ELF-1 (cell line): ENCODE data around the gene MSL3B.

ENCODE experiments used
- DNase-seq: peaks from one replicate; pipeline ENCODE4 v3.0.0-alpha.2; 2016; ENCODE audit warnings: low read depth, low spot score

Gene MSL3B

DNA sequence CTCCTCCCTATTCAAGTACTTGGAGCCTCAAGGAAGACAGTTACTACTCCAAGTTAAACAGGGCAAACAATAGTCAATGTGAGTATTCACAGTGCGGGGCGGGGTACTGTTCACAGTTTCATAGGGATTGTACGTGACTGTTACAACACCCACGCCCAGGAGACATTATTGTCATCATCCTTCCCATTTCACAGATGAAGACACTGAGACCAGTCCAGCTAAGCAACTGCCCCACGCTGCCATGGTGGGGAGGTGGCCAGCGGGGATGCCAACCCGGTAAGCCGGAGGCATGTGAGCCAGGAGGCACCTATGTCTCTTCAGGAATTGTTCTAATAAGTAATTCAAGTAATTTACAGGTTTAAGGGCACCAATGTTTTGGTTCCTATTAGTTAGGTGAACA lies 14.8 kb downstream of the MSL3B start:
- DNase-seq, result no peak

- DNase-seq, result no peak
Measured at GRCh38 chr2:233852056-233852455, 16.1 kb downstream of the MSL3B start.

- no peak for DNase-seq
Measured at GRCh38 chr2:233851169-233851568, 17.0 kb downstream of the MSL3B start.

- peak; percentile 27 for DNase-seq
Measured at GRCh38 chr2:233850745-233851144, 17.4 kb downstream of the MSL3B start.

DNA sequence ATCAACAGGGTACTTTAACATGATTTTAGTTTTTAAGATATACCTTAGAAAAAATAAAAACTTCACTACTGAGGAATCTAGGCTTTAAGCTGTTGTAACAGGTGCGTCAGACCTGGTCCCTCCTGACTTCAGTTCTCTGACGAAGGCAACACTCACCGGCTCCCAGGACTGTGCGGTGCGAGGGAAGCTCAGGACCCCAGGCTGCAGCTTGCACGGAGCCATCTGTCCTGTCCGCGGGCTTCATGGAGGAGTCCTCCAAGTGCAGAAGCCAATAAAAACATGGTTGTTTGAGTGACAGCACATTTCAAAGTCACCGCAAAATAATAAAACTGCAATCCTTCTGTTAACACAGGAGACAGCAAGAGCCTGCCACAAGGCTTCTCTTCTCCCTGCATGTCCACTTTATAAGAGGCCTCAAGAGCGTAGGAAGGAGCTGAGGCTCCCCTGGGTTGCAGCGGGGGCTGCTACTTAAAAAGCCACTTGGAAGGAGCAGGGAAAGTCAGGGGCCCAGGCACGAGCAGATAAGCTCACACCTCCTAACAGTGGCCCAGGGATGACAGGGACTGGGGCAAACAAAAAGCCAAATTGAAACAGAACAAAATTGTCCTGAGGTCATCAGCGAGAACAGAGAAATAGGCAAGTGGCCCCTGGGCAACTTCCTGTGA lies 18.4 kb downstream of the MSL3B start:
- DNase-seq, result no peak

DNA sequence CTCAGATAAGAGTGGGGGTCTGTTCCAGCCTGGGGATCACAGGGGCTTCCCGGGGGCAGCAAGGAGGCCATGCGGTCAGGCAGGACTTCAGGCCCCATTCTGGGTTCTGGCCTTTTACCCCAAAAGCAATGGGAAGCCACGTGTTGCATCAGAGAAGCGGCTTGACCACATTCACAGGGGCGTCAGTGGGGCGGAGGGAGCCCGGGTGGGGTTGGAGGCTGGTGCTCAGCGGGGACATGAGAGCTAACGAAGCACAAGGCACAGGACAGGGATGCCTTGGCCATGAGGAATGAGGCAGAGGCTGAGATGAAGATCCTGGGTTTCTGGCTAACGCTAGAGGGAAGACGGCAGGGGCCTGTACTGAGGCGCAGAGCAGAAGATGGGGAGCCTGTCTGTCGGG lies 19.9 kb downstream of the MSL3B start:
- DNase-seq, result no peak

DNA sequence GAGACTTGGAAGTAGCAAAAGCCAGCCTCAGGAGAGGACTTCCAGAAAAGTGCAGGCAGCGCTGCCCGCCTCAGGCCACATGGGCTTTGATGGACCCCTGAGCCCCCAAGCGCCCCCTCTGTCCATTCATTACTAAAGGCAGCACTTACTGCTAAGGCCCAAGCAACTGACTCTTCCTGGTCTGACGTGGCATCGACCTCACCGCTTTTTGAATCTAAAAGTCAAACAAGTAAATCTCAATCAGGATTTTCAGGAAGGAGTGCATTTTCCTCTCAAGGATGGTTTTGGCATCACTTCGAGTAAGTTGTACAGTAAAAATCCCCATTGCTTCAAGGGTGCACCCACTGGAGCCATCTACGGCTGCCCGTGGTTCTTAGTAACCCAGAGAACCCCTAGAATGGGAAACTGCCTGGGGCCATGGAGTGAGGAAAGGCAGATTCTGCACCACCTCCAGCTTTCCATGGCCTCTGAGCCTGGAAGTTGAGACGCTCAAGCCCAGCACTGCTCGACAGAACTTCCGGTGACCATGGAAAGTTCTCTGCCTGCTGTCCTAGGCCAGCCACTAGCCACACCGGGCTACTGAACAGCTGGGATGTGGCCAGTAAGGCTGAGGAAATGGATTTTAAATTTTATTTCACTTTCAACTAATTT lies 20.8 kb downstream of the MSL3B start:
- no peak for DNase-seq

- no peak for DNase-seq
Measured at GRCh38 chr2:233846387-233847247, 21.6 kb downstream of the MSL3B start.

- no peak for DNase-seq
Measured at GRCh38 chr2:233845301-233846060, 22.7 kb downstream of the MSL3B start.

DNA sequence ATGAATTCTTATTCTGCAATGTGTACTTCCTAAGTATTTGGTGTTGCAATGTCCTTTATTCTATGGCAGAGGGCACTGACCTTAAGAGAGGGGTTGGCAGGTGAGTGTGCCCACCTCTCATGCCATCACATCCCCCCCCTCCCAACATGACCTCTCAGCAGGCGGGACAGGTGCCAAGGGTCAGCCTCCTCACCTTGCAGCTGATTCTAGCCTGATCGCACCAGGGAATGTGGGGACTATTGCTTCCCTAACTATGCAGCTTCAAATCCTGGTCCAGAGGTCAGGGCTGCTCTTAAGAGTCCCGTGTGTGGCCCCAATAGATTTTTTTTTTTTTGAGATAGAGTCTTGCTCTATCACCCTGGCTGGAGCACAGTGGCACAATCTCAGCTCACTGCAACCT lies 23.4 kb downstream of the MSL3B start:
- no peak for DNase-seq

DNA sequence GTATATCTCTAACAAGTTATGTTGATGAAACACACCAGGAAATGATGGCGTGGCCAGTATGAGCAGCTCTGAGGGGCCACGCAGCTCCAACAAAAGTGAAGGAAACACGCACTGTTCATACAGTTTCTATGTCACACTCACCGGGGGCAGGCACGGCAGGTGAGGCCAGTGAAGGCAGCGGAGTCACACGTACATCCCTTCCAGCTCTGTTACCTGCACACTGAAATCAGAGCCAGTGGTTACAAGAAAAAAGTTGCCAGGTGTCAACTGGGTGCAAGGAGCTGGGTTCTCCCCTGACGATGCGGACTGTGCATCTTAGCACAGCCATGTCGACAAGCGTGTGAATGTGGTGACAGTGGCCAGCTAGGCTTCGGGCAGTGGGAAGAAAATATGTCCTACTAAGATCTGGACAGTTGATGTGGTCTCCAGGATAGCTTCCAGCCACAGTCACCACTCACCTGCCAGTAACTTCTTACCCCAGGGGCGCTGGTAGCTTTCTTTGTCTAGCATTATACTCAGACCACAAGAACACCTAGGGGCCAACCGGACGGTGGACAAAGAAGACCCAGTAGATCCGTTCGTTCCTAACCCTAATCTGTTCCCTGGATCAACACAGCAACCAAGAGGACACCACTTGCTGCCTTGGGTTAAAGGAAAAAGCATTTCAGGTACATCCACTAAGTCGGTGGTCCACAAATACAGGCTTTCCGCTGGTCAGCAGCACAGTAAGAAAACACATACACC lies 23.9 kb downstream of the MSL3B start:
- DNase-seq, result no peak

DNA sequence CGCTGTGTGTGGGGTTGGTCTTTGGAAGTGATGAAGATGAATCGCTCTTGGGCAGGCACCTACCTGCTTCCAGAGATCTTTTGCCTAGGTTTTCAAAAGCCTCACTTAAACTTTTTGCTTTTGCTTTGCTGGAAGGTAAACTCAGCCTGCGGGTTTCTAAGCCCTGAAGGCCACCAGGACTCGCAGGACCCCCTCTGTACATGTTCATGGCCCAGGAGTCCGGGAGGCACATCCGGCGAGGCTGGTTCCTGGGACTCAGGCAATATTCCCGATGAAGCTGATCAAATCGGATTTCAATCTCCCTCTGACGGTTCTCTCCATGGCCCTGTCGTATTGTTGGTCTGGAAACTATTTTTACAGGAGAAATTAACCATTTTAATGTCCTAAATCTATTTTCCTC lies 27.0 kb downstream of the MSL3B start:
- no peak for DNase-seq

DNA sequence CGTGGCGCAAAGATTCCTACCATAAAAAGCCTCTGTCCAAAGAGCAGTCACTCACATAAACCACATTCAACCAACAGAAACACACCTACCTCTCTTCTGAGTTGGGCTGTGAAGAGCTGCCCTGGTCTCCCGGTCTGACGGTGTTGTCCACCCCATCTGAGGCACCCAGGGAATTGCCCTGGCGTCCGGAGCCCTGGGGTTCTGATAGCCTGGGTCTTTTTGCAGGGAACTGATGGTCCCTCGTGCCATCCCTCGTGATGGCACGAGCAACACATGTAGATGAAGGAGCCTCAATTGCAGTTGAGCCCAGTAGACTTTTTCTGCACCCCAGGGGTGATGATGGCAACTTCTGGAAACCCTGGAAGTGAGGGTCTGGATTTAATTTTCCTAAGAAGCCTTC lies 27.7 kb downstream of the MSL3B start:
- DNase-seq, result no peak

DNA sequence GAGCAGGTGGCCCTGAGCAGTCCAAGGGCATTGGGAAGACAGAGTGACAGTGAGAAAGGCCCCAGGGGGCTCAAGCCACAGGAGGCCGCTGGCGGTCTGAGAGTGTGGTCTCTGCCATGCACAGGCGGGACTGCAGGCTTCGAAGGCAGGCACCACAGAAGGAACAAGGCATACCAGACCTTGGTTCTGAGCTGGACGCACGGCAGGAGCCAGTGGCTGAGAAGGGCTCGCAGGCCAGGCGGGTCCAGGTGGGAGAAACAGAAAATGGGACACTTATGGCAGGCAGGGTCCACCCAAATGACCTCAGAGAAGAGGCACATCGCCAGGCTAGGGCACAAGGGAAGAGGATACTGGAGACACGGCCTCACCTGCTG lies 28.8 kb downstream of the MSL3B start:
- DNase-seq, result no peak

- no peak for DNase-seq
Measured at GRCh38 chr2:233838726-233839446, 29.3 kb downstream of the MSL3B start.

DNA sequence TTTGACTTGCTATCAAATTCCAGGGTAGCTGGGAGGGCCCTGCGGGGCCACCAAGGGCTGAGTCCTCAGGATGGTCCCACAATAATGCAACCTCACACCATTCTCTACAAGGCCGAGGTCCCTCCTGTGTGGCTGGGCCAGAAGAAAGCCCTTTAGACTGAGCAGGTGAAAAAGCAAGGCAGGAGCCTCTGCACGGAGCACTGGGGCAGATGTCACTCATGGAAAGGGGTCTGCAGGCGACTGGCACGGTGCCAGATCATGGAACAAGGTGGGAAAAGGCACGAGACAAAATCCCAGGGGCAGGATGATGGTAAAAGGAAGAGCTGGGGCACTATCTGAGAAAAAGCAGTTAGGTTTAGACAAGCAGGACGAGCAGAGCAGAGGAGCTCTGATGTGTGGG lies 29.9 kb downstream of the MSL3B start:
- no peak for DNase-seq

DNA sequence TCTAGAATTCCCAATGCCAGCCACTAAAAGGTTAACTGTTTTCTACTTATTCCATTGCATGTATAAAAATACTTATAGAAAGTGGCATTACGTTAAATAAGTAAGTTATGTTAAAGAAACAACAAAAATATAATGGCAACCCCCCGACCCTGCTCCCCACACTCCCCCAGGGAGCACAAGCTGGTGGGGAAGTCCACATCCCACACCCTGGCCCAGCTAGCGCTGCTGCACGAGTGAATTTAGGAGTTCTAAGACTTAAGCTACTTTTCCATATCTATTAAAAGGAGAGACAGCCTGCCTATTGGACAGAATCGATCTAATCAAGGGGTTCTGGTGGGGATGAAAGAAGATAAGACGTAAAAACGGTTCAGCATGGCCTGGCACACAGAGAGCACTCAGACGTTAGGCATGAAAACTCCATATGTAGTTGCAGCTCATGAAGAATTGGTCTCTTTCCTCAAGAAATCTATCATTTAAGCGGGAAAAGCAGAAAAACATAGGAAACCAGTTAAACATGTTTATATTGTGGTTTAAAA lies 30.4 kb downstream of the MSL3B start:
- no peak for DNase-seq

GRCh38 chr2:233836359-233836758 lies 31.8 kb downstream of the MSL3B start:
- DNase-seq, result no peak

DNA sequence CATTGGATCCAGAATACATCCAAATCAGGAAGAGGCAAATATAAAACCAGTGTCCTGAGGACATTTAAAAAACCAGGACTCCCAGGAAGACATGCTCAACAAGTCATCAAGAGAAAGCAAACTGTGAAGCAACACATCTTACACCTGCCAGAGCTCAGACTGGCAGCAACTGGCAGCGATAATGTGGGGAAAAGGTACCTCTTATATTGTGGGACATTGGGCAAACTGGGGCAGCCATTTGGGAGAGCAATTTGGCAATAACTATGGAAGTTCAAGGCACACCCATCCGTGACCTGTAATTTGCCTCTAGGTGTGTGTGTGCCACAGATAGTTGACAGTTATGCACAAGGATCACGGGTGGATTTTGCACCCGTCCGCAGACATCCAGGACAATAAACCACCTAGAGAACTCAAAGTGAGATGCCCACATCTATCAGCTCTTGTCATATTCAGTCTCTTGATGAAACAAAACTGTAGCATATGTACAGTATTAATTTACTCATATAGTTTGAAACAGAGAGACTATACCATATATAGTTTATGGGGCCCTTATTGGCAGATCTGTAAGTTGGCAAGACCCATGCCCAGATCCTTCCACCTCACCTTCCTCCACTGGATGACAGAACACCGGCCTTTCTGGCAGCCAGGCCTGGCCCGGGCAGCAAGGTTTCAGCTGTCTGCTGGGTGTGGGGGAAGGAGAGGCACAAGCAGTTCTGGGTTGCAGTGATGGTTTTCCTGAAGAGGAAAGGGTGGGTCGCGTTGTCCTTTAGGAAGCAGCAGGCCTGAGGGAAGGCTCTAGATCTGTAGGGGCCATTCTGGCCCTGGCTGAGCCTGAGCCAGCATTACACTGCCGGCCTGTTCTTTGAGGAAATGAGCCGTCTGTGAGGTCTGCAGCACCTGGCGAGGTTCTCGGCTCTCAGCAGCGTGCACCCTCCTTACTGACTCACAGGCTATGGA lies 32.7 kb downstream of the MSL3B start:
- no peak for DNase-seq
